Middle frontal gyrus (tissue), 1 donor: Measurements from ENCODE around the gene CRB2.
A peak's percentile ranks its signal among the peaks of the same experiment; 100 is the strongest.

ENCODE experiments used
- DNase-seq: peaks from one replicate; pipeline ENCODE4 v3.0.0-alpha.2; 2015; ENCODE audit warnings: low spot score; ENCODE audit errors: extremely low spot score

CRB2 gene

GRCh38 chr9:123347289-123348060 is 8.5 kb upstream of the CRB2 start:
- DNase-seq, result no peak

DNA sequence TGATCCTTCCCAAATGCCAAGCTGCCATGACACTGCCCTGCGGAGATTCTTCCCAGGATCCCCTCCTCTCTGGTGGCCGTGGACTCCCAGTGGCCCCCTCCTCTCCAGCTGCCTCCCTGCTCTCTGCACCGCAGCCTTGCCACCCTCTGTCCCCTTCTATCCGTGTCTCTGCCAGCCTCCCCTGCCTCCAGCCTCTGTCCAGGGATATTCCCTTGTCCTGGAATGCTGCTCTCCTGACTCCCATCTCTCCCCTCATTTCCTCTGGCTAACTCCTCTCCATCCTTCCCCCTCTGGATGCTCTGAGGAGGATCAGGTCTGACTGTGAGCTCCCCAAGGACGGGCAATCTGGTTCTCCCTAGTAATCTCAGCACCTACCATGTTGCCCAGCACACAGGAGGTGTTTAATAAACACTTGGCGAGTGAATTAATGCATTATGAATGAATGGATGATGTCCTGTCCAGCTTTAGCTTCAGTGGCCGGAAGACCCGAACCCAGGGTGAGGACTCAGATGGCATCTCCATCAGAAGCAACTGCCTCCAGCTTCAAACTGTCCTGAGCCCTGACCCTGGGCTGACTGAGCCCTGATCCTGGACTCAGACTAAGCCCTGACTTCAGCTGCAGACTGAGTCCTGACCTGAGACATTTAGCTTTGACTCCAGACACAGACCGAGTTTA is 7.5 kb upstream of the CRB2 start:
- no peak for DNase-seq

DNA sequence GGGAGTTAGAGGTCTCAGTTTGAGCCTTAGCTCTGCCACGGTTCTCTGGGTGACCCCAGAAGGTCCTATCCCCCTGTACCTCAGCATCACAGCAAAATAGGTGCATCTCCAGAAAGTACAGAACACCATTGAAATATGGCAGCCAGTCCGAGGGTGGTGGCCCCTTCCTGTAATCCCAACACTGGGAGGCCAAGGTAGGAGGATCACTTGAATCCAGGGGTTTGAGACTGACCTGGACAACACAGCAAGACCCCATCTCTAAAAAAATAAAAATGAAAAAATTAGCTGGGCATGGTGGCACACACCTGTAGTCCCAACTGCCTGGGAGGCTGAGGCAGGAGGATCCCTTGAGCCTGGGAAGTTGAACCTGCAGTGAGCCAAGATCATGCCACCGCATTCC is 7.0 kb upstream of the CRB2 start:
- no peak for DNase-seq

DNA sequence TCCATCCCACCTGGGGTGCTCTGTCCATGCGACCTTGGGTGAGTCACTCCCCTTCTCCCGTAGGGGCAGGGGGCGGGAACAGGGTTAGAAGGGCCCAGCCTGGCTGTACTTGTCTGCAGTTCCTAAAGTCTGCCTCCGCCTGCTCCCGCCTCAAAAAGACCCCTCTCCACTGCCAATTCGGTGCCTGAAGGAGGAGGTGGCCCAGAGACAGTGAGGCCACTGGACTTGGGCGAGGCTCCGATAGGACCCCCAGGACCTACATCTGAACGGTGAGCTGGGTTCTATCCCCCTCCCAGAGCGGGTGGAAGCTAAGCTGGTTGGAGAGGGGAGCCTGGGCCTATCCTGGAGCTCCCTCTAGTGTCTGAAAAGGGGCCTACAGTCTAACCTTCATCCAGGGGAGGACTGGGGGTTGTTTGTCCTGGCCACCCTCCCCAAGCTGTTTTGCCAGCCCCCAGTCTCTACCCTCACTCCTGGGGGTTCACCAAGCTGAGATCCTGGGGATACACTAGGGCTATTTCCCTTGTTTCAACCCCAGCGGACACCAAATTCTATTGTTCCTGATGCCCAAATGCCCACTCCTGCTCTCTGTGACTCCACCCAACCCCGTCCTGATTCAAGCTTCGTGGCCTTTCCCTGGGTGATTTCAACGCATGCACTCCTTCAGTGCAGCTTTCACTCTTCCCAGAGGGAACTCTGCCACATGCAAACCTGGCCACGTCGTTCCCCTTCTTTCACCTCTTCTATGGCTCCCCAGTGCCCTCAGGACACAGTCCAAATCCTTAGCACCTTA is 6.1 kb upstream of the CRB2 start:
- peak; percentile 33 for DNase-seq

DNA sequence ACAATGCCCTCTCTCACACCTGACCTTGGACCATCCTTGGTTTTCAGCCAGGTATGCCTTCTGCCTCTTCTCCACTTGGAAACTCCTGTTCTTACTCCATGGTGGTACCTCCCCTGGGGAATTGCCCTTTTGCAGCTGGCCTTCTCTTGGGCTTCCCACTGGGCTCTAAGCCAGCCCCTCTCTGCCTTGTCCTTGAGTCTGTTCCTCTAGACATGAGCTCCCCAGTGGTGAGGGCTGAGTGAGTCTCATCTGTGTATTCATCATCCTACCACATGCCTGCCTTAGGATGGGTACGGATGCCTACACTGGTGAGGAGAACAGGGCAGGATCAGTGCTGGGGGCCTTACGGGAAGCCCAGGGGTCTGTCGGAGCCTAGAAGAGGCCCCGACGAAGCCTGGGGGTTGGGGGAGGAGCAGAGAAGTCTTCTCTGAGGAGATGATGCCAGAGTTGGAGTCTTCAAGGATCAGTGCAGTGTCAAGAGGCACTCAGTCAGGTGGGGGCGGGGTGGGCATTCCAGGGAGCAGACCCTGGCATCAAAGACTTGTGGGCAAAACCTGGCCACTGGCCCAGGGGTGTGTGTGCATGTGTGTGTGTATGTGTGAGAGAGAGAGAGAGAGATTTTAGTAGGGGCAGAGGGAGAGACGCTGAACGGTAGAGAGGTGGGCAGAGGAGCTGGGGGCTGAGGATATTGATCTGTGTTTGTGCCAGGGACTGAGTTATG is 5.2 kb upstream of the CRB2 start:
- no peak for DNase-seq

DNA sequence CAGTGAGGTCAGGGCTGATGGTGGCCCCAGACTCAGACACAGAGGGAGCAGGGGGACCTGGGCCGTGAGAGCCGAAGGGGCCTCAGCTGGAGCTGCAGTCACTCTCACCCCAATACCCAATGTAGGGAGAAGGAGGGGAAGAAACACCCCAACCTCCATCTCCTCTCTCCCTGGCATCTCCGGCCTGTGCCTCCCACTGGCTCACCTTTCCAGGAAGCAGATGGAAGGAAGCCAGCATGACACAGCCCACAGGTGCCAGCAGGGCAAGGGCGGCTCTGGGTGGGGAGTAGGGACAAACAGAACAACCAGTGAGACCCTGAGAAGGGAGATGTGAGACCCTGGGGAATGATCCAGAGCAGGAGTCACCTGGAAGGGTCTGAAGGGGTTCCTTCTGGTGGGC is 3.0 kb upstream of the CRB2 start:
- DNase-seq, result no peak

- no peak for DNase-seq
Measured at GRCh38 chr9:123353984-123354591, 1.9 kb upstream of the CRB2 start.

DNA sequence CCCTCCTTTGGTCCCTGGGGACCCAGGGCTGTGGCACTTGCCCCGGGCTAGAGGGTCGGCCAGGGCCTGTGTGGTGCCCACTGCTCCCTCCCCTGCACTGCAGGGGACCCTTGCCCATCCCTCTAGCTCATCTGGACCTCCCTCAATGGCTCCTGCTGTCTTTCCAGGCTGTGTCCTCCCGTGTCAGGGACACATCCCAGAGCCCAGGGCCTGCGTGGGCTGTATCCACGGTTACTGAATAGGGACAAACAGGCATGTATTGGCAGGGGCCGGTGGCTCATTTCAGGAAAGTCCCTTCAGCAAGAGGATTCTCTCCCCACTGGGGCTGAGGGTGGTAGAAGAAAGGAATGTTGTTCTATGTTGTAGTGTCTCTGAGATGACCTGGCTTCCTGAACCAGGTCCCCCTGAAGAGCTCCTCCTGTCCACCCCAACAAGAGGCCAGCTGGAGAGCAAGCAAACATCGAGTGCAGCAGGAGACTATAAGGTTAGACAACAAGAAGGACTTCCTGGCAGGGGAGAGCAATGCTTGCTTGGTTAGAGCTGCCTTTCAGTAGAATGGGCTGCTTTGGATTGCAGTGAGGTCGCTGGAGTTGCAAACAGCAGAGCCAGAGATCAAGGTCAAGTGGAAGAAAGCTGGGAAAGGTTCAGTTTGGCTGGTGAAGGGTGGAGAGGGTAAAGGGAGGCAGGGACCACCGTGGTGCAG is 1.0 kb upstream of the CRB2 start:
- DNase-seq, result no peak

GRCh38 chr9:123356851-123357742 is 1.1 kb downstream of the CRB2 start:
- no peak for DNase-seq

DNA sequence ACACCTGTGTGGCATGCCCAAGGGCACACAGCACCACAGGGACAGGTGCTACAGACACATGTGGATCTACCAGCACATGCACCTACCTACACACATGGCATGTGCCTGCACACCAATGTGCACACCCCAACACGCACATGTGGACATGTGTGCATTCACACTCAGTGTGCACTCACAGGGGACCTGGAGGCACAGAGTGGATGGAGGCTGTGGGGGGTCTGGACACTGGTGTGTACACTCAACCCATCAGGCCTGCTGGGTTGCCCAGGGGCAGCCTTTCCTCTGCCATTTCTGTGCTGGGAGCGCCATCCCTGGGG is 1.7 kb downstream of the CRB2 start:
- no peak for DNase-seq

DNA sequence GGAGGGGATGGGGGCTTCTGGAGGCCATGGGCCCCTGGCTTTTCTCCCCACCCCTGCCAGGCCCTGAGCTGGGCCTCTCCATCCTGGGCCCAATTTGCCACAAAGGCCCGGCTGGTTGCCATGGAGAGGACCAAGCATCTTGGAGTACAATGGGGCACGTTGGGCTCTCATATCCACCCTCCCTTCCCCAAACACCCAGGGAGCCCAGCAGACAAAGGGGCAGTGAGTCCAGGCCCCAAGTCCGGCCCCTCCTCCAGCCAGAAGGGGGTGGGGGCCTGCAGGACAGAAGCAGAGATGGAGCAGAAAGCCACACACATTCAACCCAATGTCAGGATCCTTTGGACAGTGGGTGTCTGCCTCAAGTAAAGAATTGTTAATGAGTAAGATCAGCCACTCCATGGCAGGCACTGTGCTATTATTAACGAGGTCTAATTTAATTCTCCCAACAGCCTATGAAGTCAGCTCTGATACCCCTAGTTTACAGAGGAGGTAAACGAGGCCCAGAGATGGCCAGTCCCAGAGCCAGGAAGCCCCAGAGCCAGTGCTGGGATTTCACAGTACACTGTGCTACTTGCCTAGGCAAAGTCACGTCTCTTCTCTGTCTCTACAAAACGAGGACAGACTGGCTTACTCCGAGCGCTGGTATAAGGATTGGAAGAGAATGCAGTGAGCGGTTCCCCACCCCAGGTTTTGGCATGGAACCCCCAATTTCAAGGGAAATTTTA is 2.3 kb downstream of the CRB2 start:
- DNase-seq, result peak; percentile 64

DNA sequence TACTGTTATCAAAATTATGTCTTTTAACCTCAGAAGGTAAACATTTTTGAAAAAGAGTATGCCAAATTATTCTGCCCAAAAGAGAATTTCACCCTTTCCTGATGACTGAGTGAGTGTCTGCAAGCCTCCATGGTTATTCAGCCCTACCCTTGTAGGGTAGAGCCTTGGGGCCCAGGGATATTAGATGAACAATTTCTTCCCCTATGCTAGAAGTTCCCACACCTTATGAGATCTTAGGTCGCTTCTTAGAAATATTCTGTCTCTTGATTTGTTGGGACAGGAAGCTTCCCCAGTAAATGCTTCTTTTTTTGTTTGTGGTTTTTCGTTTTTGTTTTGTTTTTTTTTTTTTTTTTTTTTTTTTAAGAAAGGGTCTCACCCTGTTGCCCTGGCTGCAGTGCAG is 3.1 kb downstream of the CRB2 start:
- no peak for DNase-seq

- no peak for DNase-seq
Measured at GRCh38 chr9:123359546-123359945, 3.5 kb downstream of the CRB2 start.

- DNase-seq, result no peak
Measured at GRCh38 chr9:123360161-123361085, 4.4 kb downstream of the CRB2 start.

GRCh38 chr9:123361086-123361730 is 5.2 kb downstream of the CRB2 start:
- DNase-seq, result no peak

GRCh38 chr9:123361731-123362510 is 5.9 kb downstream of the CRB2 start:
- DNase-seq, result no peak

- DNase-seq, result no peak
Measured at GRCh38 chr9:123362856-123363255, 6.9 kb downstream of the CRB2 start.
